Measurements from ENCODE around the gene TRIM2.

GRCh38 chr4:153244969-153245368 lies 40.7 kb downstream of the TRIM2 start:
- TF ChIP-seq CTCF (conservative IDR thresholded peaks at IDR 0.05 in 1 of 2, IDR thresholded peaks at IDR 0.05 in 1 of 2; ENCODE audit: low read depth in 1 of 2, low read length in 2 of 2) (no peak), EZH2 (IDR thresholded peaks at IDR 0.05; ENCODE audit: low read length, missing control alignments) (no peak)
